ENCODE data around the gene ZNF423. TPM values are rescaled to one million over a fixed set of nuclear protein-coding genes. Genes with fewer than 3 reads are reported as not detected.

ZNF423 gene
- total RNA-seq, 1 experiment from 2014 or later = not detected

GRCh38 chr16:49439050-49439449, 416.9 kb downstream of the ZNF423 start:
- DNase-seq (ENCODE audit: low read depth) = no peak

Other genes with a start within 250 kb of the ZNF423 start
- gene CNEP1R1, start 169.1 kb upstream of the ZNF423 start, total RNA-seq (2014; rRNA removed) = 24.9 and 32.4 TPM in 2 replicates
- 32.3 and 38.6 TPM in 2 replicates for gene HEATR3, start 209.9 kb upstream of the ZNF423 start, total RNA-seq (2014; rRNA removed)